ENCODE results near the gene FAM110D. TPM values are rescaled to one million over a fixed set of nuclear protein-coding genes. Genes with fewer than 3 reads are reported as not detected.

The FAM110D gene
- total RNA-seq, 1 donor from 2014 or later, result not detected

DNA sequence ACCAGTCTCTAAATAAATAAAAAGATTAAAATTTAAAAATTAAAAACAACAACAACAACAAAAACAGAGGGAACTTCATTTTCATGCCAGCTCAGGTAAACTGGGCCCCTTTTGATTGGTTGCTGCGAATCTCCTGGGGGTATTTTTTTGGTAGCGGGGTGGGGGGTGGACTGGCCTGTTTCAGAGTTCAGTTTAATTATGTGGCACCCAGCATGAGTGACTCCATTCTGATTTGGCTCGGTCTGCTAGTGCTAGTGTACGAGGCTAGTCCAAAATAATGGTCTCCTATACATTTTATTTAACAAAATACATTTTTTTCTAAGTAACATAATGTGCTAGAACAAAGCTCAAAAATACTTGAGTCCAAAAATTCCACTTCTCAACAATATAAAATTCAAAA, 29.1 kb upstream of the FAM110D start:
- no peak for DNase-seq (ENCODE audit: low read depth)

DNA sequence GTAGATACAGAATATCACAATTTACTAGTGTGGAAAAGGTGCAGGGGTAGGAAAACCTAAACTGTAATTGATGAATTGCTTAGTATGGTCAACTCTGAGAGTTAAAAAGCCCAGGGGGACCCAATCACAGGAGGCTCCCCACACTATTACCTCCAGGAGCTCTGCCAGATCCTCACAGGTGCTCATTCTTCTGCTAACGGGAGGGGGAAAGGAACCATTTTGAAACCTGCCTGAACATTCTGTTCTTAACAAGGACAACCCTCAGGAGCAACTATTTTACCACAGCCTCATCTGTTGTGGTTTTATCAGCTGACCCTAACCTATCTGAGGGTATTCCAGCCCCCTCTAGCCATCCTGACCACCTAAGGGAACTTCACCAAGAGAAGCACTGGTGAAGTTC, 28.2 kb upstream of the FAM110D start:
- no peak for DNase-seq (ENCODE audit: low read depth)

DNA sequence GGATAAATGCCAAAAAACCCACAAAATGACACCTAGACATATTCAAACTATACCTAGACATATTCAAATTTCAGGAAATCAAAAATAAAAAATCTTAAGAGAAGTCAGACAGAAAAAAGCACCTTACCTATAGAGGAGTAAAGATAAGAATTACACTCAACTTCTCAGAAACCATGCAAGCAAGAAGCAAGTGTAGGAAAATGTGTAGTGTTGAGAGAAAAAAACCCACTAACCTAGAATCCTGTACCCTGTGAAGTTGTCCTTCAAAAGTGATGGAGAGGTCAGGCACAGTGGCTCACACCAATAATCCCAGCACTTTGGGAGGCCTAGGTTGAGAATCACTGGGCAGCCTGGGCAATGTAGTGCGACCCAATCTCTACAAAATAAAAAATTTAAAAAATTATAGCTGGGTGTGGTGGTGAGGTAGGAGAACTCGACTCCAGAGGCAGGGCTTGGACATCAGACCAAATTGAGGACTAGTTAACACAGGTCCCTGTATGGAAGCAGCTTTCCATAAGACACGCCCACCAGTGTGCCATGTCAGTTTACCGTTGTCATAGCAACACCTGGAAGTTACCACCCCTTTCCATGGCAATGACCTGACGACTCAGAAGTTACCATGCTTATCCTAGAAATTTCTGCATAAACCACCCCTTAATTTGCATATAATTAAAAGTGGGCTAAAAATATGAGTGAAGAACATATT, 26.6 kb upstream of the FAM110D start:
- DNase-seq (ENCODE audit: low read depth), result no peak

DNA sequence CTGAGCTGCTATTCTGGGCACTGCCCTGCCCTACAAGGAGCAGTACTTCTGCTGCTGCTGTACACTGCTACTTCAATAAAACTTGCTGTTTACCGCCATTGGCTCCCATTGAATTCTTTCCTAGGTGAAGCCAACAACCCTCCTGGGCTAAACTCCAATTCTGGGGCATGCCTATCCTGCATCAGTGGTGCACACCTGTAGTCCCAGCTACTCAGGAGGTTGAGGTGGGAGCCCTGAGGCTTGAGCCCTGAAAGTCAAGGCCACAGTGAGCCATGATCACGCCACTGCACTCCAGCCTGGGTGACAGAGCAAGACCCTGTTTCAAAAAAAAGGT, 26.1 kb upstream of the FAM110D start:
- no peak for DNase-seq (ENCODE audit: low read depth)

DNA sequence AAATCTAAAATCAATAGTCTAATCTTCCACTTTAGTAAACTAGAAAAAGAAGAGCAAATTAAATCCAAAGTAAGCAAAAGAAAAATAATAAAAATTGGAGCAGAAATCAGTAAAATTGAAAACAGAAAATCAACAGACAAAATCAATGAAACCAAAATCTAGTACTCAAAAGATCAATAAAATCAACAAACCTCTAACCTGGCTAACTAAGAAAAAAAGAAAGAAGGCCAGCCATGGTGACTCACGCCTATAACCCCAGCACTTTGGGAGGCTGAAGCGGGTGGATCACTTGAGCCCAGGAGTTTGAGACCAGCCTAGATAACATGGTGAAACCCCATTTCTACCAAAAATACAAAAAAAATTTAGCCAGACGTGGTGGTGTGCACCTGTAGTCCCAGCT, 24.4 kb upstream of the FAM110D start:
- DNase-seq (ENCODE audit: low read depth), result no peak

DNA sequence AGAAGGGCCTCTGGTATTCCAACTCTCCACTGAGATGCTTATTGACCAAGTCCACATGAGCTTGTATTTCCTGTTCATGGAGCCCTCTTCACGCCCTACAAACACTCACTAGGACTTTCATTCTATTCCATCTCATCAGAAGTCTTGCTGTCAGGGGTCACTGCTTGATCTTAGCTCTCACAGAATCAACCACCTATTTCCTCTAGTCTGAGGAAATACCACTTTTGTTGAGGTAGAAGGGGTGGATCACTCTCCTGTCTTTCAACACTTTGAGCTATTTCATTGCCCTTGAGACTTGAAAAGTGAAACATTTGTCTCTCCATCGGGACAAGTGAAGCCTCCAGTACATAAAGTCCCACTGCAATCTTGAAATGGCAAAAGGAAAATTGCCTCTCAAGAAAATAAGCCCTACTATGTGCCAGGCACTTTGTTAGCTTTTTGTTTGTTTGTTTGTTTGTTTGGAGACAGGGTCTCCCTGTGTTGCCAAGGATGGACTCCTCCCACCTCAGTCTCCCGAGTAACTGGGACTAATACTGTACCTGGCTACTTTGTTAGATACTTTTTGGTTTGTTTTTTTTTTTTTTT, 19.8 kb upstream of the FAM110D start:
- no peak for DNase-seq (ENCODE audit: low read depth)

DNA sequence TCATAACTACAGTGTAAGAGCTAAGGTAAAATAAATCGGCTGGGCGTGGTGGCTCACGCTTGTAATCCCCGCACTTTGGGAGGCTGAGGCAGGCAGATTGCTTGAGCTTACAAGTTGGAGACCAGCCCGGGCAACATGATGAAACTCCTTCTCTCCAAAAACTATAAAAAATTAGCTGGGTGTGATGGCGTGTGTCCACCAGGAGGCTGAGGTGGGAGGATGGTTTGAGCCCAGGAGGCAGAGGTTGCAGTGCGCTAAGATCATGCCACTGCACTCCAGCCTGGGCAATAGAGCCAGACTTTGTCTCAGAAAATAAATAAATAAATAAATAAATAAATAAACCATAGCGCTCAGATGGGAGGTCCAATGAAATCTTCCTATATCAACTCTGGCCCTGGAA, 16.7 kb upstream of the FAM110D start:
- DNase-seq (ENCODE audit: low read depth), result no peak

DNA sequence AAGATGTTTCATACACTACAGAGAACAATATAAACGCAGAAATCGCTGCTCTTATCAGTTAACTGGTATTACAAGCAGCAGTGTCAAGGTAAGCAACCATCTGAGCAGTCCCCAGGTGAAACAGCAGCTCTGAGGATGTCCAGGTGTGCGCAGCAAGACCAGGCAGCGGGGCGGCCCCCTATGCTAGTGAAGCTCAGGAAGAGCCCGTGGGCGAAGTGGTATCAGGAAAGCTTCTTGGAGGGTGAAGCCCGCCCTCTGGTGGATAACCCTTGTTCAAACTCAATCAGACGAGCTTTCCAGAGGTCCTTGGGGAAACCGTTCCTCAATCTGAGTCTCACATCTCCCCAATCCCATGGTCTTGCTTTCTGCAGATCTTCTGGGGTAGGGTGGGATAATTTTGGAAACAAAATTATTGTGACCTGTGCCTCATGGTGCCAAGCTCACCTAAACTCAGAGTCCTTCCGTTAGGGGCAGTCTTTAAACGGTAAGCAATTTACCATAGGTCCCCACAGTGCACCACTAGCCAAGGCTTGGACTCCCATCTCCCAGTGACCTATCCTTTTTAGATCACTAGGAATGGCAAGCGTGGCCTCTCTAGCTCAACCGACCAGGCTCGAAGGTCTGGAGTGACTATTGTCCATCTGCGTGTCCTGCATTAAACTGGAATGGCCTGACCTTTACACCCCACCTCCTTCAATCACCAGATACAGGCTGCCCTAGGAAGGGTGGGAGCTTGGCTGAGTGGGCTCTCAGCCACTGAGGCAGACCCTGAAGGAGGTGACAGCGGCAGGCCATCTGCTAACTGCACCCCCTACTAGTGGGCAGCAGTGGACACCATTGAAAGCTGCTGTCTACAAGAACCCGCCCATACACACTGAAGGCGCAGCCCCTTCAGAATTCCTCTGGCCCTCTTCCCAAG, 13.6 kb upstream of the FAM110D start:
- DNase-seq (ENCODE audit: low read depth), result peak; percentile 74

DNA sequence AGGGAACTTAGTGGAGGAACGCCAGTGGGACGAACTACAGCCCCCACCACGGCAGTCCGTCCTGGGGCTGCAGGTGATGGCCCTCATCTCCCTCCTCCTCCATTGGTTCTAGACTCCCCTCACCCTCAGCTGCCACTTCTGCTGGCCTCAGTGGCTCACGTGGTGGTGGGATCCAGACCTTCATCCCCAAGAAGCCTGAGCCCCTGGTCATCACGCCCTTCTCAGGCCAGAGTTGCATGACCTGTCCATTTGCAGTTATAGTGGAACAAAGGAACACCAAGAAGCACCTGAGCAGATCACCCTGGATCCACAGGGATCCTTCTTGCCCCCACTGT, 13.0 kb upstream of the FAM110D start:
- DNase-seq (ENCODE audit: low read depth), result no peak

DNA sequence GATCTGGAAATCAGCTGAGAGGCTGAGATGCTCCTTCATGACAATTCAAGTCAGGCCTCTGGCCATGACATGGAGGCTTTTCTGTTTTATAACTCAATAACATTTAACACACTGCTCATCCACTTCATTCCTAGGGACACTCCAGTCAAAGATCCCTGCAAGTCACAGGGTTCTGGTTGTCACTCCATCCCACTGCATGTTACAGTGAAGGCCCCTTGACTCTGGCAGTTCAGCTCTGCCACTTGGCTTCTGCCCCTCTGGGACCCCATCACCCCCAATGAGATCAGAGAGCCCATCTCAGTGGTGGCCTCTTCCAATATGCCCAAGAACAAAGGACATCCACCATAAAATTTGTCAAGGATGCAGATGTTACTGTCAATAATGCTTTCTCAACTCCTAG, 10.0 kb upstream of the FAM110D start:
- no peak for DNase-seq (ENCODE audit: low read depth)

DNA sequence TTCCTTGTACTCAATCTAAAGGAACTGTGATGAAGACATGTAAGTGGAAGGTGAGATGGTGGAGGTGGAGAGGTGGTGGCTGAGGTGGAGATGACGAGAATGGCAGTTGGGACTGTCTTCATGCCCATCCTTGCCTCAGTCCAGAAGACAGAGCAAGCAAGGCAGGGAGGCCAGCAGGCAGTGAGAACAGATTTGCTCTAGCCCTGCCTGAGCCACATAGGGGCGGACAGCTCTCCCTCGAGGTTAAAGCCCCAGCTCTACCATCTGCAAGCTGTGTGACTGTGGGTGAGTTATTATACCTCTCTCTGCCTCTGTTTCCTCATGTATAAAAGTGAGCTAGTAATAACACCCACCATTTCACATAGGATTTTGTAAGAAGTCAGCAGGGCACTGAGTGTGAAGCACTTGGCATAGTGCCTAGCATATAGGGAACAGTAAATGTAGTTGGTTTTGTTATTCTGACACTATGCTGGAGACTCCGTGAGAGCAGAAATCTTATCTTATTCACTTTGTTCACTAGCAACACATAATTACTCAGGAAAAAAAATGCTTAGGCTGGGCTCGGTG, 4.8 kb upstream of the FAM110D start:
- DNase-seq (ENCODE audit: low read depth), result no peak

DNA sequence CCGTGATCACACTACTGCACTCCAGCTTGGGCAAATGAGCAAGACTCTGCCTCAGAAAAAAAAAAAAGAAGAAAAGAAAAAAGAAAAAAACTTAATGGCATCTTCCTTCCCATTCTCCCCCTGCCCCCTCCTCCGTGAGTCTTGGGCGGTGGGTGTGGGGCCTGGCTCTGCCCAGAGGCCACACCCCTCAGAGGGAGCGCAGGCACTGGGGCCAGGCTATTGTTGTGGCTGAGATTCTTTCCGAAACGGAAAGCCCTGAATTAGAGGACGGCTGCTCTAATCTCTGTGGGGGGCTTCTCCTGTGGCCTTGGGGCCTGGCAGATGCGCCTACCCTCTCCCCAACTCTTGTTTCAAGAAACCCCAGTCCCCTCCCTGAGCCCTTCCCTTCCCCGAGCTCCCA, 4.1 kb upstream of the FAM110D start:
- no peak for DNase-seq (ENCODE audit: low read depth)

DNA sequence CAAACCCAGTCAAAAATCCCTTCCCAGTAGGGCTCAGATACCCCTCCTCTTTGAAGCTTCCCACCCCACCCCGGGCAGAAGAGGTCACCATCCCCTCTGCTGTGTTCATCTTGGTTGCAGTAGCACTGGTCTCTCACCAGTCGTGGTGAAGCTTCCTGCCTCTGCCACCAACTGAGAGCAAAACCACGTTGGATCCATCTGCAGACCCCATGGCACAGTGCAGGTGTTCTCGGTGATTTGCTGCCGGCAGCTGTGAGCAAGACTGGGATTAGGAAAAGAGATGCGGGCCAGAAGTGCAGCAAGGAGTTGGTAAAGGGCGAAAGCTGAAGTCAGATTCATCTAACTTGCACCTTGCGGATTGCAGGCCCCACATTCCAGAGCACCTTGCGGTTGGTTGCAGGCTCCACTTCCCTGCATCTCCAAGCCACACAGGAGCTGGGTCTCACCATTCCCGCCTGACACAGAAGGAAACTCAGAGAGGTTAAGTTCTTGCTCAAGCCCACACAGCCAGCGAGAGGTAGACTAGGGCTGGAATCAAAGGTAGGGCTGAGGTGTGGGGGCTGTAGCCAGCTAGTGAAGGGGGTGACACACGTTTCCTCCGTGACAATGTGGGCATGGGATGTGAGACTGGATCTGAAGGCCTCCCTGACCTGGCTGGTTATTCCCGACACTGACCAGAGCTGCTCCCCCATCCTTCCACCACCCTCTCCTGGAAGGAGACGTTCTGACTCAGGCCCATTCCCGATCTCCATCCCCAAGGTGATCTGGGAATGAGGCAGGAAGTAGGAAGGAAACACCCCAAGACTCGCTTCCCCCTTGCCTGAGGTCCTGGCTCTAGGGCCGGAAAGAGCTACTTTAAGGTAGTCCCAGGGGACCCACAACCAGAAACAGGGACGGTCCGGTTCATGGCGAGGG, 3.3 kb upstream of the FAM110D start:
- DNase-seq (ENCODE audit: low read depth), result no peak

DNA sequence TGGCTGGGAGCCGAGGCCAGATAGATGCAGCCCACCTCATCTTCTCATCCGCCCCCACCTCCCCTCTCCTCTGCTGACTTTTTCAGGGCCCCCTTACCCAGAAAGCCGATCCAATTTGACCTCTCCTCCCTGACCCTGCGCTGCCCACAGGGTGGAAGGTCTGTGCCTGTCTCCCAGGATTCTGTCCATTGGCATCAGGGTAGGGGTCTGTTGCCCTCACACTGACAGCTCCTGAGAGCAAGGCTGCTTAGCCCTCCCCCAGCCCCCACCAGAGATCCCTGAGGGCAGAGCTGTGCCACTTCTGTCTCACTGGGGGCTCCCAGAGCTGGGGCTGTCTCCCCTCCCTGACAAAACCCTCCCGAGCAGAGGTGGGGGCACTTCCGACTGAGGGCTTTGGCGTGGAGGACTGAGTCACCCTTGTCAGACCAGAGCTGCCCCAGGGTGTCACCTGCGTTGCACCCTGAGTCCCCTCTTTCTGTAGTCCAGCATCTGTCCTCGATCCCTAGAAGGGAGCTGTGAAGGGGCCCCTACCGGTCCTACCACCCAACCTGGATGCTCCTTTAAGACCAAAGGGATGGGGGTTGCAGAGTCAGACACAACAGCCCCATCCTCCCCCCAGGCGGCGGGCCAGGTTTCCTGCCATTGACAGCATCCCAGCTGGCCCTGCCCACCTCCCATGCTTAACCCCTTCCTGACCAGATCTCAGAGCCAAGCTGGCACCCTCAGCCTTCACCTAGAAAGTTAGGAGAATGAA, 2.4 kb upstream of the FAM110D start:
- DNase-seq (ENCODE audit: low read depth), result no peak

DNA sequence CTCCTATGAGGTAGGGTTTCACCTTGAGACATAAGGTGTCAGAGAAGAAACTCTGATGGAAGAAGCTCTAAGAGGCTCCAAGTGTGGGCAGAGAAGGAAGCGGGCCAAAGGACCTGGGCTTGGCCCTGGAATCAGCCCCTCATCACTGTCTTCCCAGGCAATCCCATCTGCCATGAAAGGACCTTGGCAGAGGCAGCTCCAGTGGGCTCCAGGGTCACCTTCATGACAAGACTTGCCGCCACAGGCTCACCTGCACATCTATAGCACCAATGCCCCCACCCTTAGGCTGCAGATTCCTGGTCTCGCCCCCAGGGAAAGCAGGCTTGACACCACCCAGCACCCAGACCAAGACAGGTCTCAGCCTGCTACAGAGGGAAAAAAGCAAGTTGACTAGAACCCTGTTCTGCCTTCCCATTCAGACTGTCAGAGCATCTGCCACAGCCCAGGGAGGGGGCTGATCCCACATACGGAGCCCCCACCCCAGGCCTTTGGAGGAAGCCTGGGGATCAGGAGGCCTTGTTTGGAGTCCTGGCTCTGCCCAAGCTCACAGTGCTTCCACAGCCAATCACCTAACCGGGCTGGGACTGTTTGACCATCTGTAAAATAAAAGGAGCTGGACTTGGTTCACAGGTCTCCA, 490 bp upstream of the FAM110D start:
- no peak for DNase-seq (ENCODE audit: low read depth)

DNA sequence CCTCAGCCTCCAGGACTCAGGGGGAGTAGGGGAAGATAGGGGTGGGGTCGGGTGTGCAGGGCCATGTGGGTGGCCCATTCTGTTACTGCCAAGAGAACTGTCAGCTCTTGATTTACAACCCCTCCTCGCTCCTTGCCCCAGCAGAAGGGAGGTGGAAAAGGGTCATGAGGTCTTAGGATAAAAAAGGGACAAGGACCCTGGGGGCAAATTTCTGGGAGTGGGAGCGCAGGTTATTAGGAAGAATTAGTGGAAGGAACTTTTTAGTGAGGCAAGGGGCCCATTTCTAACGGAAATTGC, 812 bp downstream of the FAM110D start:
- DNase-seq (ENCODE audit: low read depth), result no peak

DNA sequence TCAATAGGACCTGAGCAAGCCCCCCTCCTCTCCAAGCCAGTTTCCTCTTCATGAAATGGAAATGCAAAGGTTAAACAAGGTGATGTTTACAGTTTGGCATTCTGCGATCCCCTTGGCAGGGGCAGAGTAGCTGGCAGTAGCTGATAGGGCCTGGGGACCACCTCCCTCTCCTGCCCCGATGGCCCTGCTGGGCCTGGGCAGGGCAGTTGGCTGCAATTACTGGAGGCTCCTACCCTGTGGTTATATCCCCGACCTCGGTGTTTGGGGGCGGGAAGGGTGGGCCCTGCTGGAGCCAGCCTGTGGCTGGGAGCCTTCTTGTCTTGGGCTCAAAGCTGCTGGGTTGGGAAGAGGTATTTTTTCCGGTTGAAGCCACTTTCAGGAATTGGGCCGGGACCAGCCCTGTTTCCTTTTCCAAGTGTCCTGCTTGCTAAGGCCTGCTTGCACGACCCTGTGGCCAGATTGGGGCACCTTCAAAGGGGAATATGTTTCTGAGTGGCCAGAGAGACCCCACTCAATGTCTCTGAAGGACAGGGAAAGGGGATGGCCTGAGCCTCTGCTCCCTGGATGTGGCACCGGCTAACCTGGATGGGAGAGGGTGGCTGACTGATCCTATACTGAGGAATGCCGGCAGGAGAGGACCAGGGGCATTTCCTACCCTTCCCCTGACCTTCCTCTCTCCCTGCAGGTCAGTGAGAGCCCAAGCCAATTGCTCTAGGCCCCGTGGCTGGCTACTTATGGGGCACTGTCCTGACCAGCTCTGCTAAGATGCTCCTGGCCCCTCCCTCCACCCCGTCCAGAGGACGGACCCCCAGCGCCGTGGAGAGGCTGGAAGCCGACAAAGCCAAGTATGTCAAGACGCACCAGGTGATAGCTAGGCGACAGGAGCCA, 1.9 kb downstream of the FAM110D start:
- no peak for DNase-seq (ENCODE audit: low read depth)

DNA sequence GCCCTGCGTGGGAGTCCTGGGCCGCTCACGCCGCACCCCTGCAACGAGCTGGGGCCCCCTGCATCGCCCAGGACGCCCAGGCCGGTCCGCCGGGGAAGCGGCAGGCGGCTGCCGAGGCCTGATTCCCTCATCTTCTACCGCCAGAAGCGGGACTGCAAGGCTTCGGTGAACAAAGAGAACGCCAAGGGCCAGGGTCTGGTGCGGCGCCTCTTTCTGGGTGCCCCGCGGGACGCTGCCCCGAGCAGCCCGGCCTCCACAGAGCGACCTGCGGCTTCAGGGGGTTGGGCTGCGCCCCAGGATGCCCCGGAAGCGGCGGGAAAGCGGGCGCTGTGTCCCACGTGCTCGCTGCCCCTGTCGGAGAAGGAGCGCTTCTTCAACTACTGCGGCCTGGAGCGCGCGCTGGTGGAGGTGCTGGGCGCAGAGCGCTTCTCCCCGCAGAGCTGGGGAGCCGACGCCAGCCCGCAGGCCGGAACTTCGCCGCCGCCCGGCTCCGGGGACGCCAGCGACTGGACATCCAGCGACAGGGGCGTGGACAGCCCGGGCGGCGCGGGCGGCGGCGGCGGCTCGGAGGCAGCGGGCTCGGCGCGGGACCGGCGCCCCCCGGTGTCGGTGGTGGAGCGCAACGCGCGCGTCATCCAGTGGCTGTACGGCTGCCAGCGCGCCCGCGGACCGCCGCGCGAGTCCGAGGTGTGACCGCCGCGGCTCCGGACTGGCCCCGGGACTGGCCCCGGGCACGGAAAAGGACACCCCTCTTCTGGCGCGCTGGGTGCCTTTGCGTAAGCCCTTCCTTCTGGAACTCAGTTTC, 2.7 kb downstream of the FAM110D start:
- DNase-seq (ENCODE audit: low read depth), result no peak

DNA sequence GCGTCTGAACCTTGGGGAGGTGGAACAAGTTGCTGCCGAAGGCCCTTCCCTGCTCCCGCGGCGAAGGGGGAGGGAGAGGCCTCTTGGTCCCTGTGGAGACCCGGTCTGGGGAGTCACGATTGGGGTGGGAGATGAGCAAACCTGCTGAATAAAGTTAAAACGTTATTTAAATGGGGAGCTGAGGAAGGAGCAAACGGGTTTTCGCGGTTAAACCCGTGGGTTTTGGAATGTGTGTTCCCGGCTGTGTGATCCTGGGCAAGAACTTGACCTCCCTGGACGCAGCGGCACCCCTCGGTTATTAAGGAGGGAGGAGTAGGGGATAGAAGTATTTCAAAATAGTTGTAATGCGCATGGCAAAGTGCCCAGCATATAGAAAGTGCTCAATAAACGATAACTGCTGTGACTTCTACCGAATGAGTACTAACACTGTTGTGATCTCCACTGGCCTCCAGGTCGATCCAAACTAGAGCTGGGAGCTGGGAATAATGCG, 3.4 kb downstream of the FAM110D start:
- no peak for DNase-seq (ENCODE audit: low read depth)
